Measurements from ENCODE around the gene MTHFSD.
"Not testable (repeated sequence)": the region's sequence is repeated elsewhere in the genome, so short reads cannot be mapped to it uniquely, and the experiment has no call there.

DNA sequence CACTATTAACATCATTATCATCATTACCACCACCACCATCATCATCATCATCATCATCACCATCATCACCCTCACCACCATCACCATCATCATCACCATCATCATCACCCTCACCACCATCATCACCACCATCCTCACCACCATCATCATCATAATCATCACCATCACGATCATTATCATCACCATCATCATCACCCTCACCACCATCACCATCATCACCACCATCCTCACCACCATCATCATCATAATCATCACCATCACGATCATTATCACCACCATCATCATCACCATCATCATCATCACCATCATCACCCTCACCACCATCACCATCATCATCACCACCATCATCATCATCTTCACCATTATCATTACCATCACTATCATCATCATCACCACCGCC lies 32.9 kb upstream of the MTHFSD start:
- TF ChIP-seq ZNF8 (CRISPR knock-in tag; IDR thresholded peaks at IDR 0.05); PATZ1 (CRISPR knock-in tag; IDR thresholded peaks at IDR 0.05; ENCODE audit: borderline replicate concordance); ZFP3 (CRISPR knock-in tag; IDR thresholded peaks at IDR 0.05); TCF4 (CRISPR knock-in tag; IDR thresholded peaks at IDR 0.05; ENCODE audit: borderline replicate concordance); ZC3H10 (CRISPR knock-in tag; IDR thresholded peaks at IDR 0.05); TOX (CRISPR knock-in tag; IDR thresholded peaks at IDR 0.05; ENCODE audit: borderline replicate concordance); PPARA (CRISPR knock-in tag; IDR thresholded peaks at IDR 0.05; ENCODE audit: borderline replicate concordance): not testable (repeated sequence)
